Prostate gland (tissue), 2 donors: ENCODE measurements around the gene RHOT1. TPM values are rescaled to one million over a fixed set of nuclear protein-coding genes. Genes with fewer than 3 reads are reported as not detected.
"Not testable (repeated sequence)": the region's sequence is repeated elsewhere in the genome, so short reads cannot be mapped to it uniquely, and the experiment has no call there.

ENCODE experiments used
- DNase-seq: peaks from one replicate; pipeline ENCODE4 v3.0.0-alpha.2; 2019; ENCODE audit warnings: low spot score
- H3K27ac ChIP-seq, 2 donors: fragments of 200-600 bp; sonication (generic); 2 replicates each; pipeline ENCODE4 v1.5.1; 2017 to 2019
- H3K27me3 ChIP-seq: fragments of 200-600 bp; sonication (generic); replicated peaks from 2 replicates; pipeline ENCODE4 v1.5.1; 2019; ENCODE audit not compliant: insufficient read depth
- H3K36me3 ChIP-seq, 2 donors: fragments of 200-600 bp; sonication (generic); 1 replicate in 1 of 2; 2 replicates in 1 of 2; pipeline versions ENCODE4 v1.5.1 to v1.8.1; 2017 to 2019
- H3K4me1 ChIP-seq: fragments of 200-600 bp; sonication (generic); replicated peaks from 2 replicates; pipeline ENCODE4 v1.5.1; 2019
- H3K4me3 ChIP-seq, 2 donors: fragments of 200-600 bp; sonication (generic); 2 replicates each; pipeline ENCODE4 v1.5.1; 2017 to 2019
- H3K9me3 ChIP-seq: fragments of 200-600 bp; sonication (generic); 2 replicates; pipeline ENCODE4 v1.5.1; 2017
- POLR2A ChIP-seq: fragments of 450-650 bp; IDR thresholded peaks from one replicate; pipeline ENCODE4 v1.6.1; 2016; ENCODE audit warnings: antibody characterized with exemption, mild to moderate bottlenecking
- POLR2AphosphoS5 ChIP-seq: sonication (generic); formaldehyde crosslinking; IDR thresholded peaks from one replicate; pipeline ENCODE4 v1.6.1; 2017; ENCODE audit warnings: antibody characterized with exemption
- WGBS: methylation state at CpG from one replicate; pipeline ENCODE4 v1.1.5; 2018; 5-methylcytosine and 5-hydroxymethylcytosine counted together
- intact Hi-C: fragments of 100-400 bp; cut with DNase I; formaldehyde crosslinking; loops from one replicate; pipeline ENCODE4 v1.14.2; 2022
- total RNA-seq, 2 donors: library from RNA; depleted of rRNA; stranded (reverse); fragments of >200 nt; gene quantifications; one replicate each; pipeline ENCODE4 v1.1.0, GENCODE V29; 2016
- TF ChIP-seq, protein P1 (sequence below), 4 experiments: fragments of 200-600 bp in 2 of 4; fragments of 450-650 bp in 2 of 4; sonication (generic) in 2 of 4; IDR thresholded peaks; 1 replicate in 3 of 4; 2 replicates in 1 of 4; pipeline ENCODE4 v1.5.1; 2016 to 2019; ENCODE audit warnings: antibody characterized with exemption in 4 of 4, mild to moderate bottlenecking in 2 of 4, moderate library complexity in 2 of 4

The RHOT1 gene
- total RNA-seq, 2 donors from 2014 or later = 31.7 to 60.8 TPM

DNA sequence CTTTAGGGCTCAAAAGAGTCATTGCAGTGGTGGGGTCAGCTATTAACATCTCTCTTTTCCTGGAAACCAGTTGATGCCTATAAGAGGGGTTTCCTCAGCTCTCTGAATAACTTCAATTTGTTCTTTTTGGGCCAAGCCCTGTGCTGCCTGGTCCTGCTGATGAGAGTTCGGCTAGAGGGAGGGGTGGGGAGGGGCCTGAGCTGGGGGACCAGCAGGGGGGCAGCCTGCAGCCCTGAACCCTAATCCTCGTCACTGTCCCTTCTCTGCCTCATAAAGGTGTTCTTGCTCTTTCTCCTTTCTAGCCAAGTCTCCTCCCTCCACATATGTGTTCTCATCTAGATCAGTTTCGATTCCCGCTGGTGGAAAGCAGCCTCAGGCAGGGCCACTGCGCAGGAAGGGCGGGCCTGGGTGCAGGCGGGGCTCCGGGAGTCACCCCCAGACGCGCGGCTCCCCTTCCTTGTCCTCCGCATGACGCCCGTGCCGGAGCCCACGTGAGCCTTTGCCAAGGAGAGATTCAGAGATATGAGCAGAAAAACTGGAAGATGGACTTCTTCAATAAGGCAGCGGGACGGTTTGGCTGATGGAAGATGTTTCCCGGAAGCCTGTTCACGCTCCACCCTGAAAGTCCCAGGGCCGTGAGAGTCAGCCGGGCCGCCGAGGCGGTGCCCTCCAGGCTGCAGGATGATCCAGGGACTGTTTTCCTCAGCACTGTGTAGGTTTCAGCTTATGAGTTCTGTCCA is 15.0 kb upstream of the RHOT1 start:
- Histone ChIP-seq H3K27me3 (no peaks in the 10 kb centered on the region), H3K36me3 (no peaks in the 10 kb centered on the region), H3K4me1 (peaks cover 3% of the 10 kb centered on the region), H3K27ac (peak overlapping the region; percentile 79 to 89), H3K9me3 (no peaks in the 10 kb centered on the region), H3K4me3 (peak overlapping the region; percentile 42 to 43)
- intact Hi-C loops = no loop called here
- under 1% methylated on average over 25 of the region's 25 CpGs for WGBS
- TF ChIP-seq, protein P1, sequence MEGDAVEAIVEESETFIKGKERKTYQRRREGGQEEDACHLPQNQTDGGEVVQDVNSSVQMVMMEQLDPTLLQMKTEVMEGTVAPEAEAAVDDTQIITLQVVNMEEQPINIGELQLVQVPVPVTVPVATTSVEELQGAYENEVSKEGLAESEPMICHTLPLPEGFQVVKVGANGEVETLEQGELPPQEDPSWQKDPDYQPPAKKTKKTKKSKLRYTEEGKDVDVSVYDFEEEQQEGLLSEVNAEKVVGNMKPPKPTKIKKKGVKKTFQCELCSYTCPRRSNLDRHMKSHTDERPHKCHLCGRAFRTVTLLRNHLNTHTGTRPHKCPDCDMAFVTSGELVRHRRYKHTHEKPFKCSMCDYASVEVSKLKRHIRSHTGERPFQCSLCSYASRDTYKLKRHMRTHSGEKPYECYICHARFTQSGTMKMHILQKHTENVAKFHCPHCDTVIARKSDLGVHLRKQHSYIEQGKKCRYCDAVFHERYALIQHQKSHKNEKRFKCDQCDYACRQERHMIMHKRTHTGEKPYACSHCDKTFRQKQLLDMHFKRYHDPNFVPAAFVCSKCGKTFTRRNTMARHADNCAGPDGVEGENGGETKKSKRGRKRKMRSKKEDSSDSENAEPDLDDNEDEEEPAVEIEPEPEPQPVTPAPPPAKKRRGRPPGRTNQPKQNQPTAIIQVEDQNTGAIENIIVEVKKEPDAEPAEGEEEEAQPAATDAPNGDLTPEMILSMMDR (IDR thresholded peaks at IDR 0.05) = peak in 1 of 4 experiments; percentile 26
- TF ChIP-seq POLR2A = peak; percentile 59
- TF ChIP-seq POLR2AphosphoS5 = peak; percentile 84
- peak; percentile 84 for DNase-seq

DNA sequence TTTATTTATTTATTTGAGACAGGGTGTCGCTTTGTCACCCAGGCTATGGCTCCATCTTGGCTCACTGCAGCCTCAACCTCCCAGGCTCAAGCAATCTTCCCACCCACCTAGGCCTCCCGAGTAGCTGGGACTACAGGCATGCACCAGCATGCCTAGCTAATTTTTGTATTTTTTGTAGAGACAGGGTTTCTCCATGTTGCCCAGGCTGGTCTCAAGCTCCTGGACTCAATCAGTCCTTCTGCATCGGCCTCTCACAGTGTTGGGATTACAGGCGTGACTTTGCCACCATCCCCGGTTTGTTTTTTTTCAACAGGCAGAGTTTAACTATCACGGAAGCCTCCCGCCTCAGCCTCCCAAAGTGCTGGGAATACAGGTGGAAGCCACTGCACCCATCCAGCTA is 13.8 kb upstream of the RHOT1 start:
- WGBS = 47% methylated on average over 7 of the region's 7 CpGs
- H3K9me3 ChIP-seq, H3K4me1 ChIP-seq, H3K27me3 ChIP-seq, intact Hi-C loops, DNase-seq, H3K27ac ChIP-seq, H3K36me3 ChIP-seq, H3K4me3 ChIP-seq: not testable (repeated sequence)

DNA sequence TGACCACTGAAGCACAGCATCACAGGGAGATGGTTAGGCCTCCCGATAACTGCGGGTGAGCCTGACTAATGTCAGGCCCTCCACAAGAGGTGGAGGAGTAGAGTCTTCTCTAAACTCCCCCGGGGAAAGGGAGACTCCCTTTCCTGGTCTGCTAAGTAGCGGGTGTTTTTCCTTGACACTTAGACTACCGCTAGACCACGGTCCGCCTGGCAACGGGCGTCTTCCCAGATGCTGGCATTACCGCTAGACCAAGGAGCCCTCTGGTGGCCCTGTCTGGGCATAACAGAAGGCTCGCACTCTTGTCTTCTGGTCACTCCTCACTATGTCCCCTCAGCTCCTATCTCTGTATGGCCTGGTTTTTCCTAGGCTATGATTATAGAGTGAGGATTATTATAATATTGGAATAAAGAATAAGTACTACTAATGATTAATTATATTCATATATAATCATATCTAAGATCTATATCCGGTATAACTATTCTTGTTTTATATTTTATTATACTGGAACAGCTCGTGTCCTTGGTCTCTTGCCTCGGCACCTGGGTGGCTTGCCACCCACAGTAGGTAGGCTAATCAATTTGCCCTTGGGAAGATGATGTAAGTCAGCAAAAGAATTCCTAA is 6.7 kb upstream of the RHOT1 start:
- not testable (repeated sequence) for H3K9me3 ChIP-seq, H3K36me3 ChIP-seq, H3K27me3 ChIP-seq, H3K4me3 ChIP-seq, H3K4me1 ChIP-seq, DNase-seq, H3K27ac ChIP-seq
- intact Hi-C loops = loop anchor here (10.0 kb wide), 1 partner anchor 701 kb away; no protein-coding TSS in a partner anchor
- TF ChIP-seq, protein P1 (IDR thresholded peaks at IDR 0.05) = peak in 2 of 4 experiments; percentile 37 to 53
- 52% methylated on average over 14 of the region's 14 CpGs for WGBS

DNA sequence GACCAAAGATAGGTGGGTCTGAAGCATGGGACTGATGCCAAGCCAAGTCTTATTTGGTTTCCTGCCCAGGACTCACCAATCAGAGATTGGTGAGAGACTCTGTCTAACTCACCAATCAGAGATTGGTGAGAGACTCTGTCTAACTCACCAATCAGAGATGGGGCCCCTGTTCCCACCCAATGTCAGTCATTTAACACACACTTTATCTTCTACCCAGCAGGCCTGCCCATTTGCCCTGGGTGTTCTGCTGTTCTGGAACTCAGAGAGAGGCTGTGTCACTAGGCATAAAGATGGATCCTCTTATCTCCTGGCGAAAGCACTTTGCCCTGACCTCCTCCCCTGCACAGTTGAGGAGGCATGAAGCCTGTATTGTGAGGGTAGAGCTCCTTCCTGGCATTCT is 5.4 kb upstream of the RHOT1 start:
- Histone ChIP-seq H3K36me3 (no peaks in the 10 kb centered on the region), H3K9me3 (no peaks in the 10 kb centered on the region), H3K27ac (no peak overlapping the region), H3K4me1 (no peaks in the 10 kb centered on the region), H3K27me3 (no peaks in the 10 kb centered on the region), H3K4me3 (no peak overlapping the region)
- TF ChIP-seq POLR2A = no peak
- TF ChIP-seq, protein P1 (IDR thresholded peaks at IDR 0.05) = no peak
- no peak for DNase-seq
- 87% methylated on average over 1 of the region's 1 CpG for WGBS
- intact Hi-C loops = loop anchor here (10.0 kb wide), 1 partner anchor 702 kb away; no protein-coding TSS in a partner anchor

DNA sequence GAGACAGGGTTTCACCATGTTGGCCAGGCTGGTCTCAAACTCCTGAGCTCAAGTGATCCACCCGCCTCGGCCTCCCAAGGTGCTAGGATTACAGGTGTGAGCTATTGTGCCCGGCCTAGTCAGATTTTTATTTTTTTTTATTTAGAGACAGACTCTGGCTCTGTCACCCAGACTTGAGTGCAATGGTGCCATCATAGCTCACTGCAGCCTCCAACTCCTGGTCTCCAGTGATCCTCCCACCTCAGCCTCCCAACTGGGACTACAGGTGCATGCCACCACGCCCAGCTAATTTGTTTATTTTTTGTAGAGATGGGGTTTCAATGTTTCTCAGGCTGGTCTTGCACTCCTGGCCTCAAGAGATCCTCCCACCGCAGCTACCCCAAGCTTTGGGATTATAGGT is 2.8 kb upstream of the RHOT1 start:
- intact Hi-C loops = loop anchor here (10.0 kb wide), 1 partner anchor 705 kb away; no protein-coding TSS in a partner anchor
- H3K36me3 ChIP-seq, H3K27ac ChIP-seq, H3K4me3 ChIP-seq, H3K27me3 ChIP-seq, DNase-seq, H3K9me3 ChIP-seq, H3K4me1 ChIP-seq: not testable (repeated sequence)
- 89% methylated on average over 5 of the region's 5 CpGs for WGBS

DNA sequence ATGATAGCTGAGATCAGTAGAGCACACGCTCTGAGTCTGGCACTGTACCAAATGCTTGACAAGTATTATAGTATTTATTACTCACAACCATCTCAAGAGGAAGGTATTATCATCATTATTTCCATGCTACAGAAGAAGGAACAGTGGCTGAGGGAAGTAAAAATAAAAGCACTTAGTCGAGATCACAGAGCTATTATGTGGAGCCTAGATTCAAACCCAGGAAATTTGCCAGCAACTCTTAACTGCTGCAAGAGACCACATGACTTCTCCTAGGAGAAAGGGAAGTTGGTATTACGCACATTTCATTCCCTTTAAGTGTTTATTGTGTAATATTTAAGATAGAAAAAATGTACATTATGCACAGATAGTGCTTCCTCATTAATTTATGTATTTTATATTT is 1.0 kb upstream of the RHOT1 start:
- no peaks in the 10 kb centered on the region for H3K4me1 ChIP-seq
- H3K36me3 ChIP-seq = no peaks in the 10 kb centered on the region
- no peaks in the 10 kb centered on the region for H3K27me3 ChIP-seq
- intact Hi-C loops = loop anchor here (5.0 kb wide), 1 partner anchor 134 kb away; the partner anchor contains the start of gene LRRC37B
- DNase-seq = peak; percentile 65
- H3K27ac ChIP-seq = peak overlapping the region; percentile 90 to 92
- no peaks in the 10 kb centered on the region for H3K9me3 ChIP-seq
- WGBS = 15% methylated on average over 3 of the region's 3 CpGs
- no peak for TF ChIP-seq POLR2A
- TF ChIP-seq POLR2AphosphoS5 = peak; percentile 68
- peak overlapping the region; percentile 87 to 89 for H3K4me3 ChIP-seq
